ENCODE data around the gene HERPUD1.
"Not testable (repeated sequence)": the region's sequence is repeated elsewhere in the genome, so short reads cannot be mapped to it uniquely, and the experiment has no call there.

HERPUD1 gene

DNA sequence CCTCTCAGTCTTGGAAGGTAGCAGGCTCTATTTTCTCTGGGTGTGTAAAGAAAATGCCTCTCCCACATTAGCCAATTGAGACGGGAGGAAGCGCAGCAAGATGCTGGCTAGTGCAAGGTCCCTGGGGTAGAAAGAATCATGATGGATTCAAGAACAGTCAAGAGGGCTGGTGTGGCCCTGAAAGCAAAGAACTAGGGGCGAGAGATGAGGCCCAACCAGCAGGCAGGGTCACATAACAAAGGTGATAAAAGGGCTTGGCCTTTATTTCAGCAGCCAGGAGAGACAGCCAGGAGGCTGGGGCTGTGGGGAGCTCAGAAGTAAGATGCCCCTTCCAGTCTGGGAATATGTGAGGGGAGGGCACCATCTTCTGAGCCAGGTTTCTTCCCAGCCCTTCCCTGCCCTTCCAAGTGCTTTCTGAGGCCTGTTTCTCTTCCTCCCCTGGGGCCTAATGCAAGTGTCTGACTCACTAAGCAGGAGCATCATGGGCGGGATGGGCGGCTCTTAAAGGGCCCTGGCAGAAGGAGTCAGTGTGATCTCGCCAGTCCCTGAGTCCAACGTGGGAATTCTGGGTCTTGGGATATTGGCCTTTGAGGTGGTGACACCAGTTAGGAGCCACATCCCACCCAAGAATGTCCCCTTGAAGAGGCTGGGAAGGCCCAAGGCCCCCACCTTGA is 53.5 kb downstream of the HERPUD1 start:
- H3K36me3 Mint-ChIP-seq (ENCODE audit: low read depth): peaks cover 51% of the 10 kb centered on the region

GRCh38 chr16:56985962-56986360 is 54.0 kb downstream of the HERPUD1 start:
- Mint-ChIP-seq H3K9me3 (no peaks in the 10 kb centered on the region), H3K4me1 (ENCODE audit: low read depth) (peaks cover 63% of the 10 kb centered on the region), H3K27ac (peak overlapping the region; percentile 16), H3K36me3 (ENCODE audit: low read depth) (peaks cover 57% of the 10 kb centered on the region), H3K4me3 (no peak overlapping the region), H3K27me3 (ENCODE audit: low read depth) (no peaks in the 10 kb centered on the region)

More for the DNA sequence above, 53.5 kb downstream of the HERPUD1 start:
- H3K4me3 Mint-ChIP-seq: peak overlapping the region; percentile 12
- no peaks in the 10 kb centered on the region for H3K9me3 Mint-ChIP-seq
- peaks cover 63% of the 10 kb centered on the region for H3K4me1 Mint-ChIP-seq (ENCODE audit: low read depth)
- peak overlapping the region; percentile 16 for H3K27ac Mint-ChIP-seq
- H3K27me3 Mint-ChIP-seq (ENCODE audit: low read depth): no peaks in the 10 kb centered on the region

GRCh38 chr16:56986361-56986760 is 54.4 kb downstream of the HERPUD1 start:
- no peaks in the 10 kb centered on the region for H3K27me3 Mint-ChIP-seq (ENCODE audit: low read depth)
- peaks cover 61% of the 10 kb centered on the region for H3K4me1 Mint-ChIP-seq (ENCODE audit: low read depth)
- H3K4me3 Mint-ChIP-seq: peak overlapping the region; percentile 98
- peaks cover 56% of the 10 kb centered on the region for H3K36me3 Mint-ChIP-seq (ENCODE audit: low read depth)
- H3K27ac Mint-ChIP-seq: peak overlapping the region; percentile 83
- H3K9me3 Mint-ChIP-seq: no peaks in the 10 kb centered on the region

DNA sequence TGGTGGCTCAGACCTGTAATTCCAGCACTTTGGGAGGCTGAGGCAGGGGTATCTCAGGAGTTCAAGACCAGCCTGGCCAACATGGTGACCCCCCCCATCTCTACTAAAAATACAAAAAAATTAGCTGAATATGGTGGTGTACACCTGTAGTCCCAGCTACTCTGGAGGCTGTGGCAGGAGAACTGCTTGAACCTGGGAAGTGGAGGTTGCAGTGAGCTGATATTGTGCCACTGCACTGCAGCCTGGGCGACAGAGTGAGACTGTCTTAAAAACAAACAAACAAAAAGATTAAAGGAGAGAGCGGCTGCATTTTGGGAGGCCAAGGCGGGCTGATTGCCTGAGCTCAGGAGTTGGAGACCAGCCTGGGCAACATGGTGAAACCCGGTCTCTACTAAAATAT is 55.0 kb downstream of the HERPUD1 start:
- peak overlapping the region; percentile 98 for H3K4me3 Mint-ChIP-seq
- H3K9me3 Mint-ChIP-seq; H3K27me3 Mint-ChIP-seq (ENCODE audit: low read depth): not testable (repeated sequence)
- peak overlapping the region; percentile 83 for H3K27ac Mint-ChIP-seq
- peaks cover 55% of the 10 kb centered on the region for H3K36me3 Mint-ChIP-seq (ENCODE audit: low read depth)
- peaks cover 60% of the 10 kb centered on the region for H3K4me1 Mint-ChIP-seq (ENCODE audit: low read depth)

DNA sequence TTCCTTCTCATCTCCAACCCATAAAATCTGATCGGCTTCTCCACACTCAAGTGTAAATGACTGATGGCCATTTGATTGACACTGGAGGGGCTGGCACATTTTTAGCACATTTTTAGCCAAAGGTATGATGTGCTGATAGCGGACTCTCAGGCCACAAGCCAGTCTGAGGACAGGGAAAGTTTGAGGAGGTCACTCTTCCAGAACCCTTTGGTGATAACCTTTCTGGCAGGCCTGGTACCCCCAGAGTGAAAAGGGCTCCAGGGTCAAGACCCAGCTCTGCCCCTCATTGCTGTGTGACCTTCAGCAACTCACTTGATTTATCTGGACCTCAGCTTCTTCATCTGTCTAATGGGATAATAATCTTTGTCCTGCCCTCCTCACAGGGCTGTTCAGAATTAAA is 55.8 kb downstream of the HERPUD1 start:
- Mint-ChIP-seq H3K4me3 (peak overlapping the region; percentile 98), H3K36me3 (ENCODE audit: low read depth) (peaks cover 51% of the 10 kb centered on the region), H3K27me3 (ENCODE audit: low read depth) (no peaks in the 10 kb centered on the region), H3K4me1 (ENCODE audit: low read depth) (peaks cover 60% of the 10 kb centered on the region), H3K9me3 (no peaks in the 10 kb centered on the region), H3K27ac (peak overlapping the region; percentile 97)

- Mint-ChIP-seq H3K4me3 (peak overlapping the region; percentile 98), H3K27me3 (ENCODE audit: low read depth) (no peaks in the 10 kb centered on the region), H3K36me3 (ENCODE audit: low read depth) (peaks cover 52% of the 10 kb centered on the region), H3K9me3 (no peaks in the 10 kb centered on the region), H3K27ac (peak overlapping the region; percentile 97), H3K4me1 (ENCODE audit: low read depth) (peaks cover 64% of the 10 kb centered on the region)
Measured at GRCh38 chr16:56988161-56988947, 56.4 kb downstream of the HERPUD1 start.

GRCh38 chr16:56988948-56989945 is 57.3 kb downstream of the HERPUD1 start, which contains the start of gene NLRC5:
NLRC5 (plus strand) TSS chr16:56989557; CDS start chr16:57020713, 31,156 bp downstream.
- no peaks in the 10 kb centered on the region for H3K9me3 Mint-ChIP-seq
- peaks cover 57% of the 10 kb centered on the region for H3K36me3 Mint-ChIP-seq (ENCODE audit: low read depth)
- peaks cover 68% of the 10 kb centered on the region for H3K4me1 Mint-ChIP-seq (ENCODE audit: low read depth)
- no peaks in the 10 kb centered on the region for H3K27me3 Mint-ChIP-seq (ENCODE audit: low read depth)
- H3K27ac Mint-ChIP-seq: peak within 1 kb of the TSS; percentile 97
- H3K4me3 Mint-ChIP-seq: peak within 1 kb of the TSS; percentile 98

DNA sequence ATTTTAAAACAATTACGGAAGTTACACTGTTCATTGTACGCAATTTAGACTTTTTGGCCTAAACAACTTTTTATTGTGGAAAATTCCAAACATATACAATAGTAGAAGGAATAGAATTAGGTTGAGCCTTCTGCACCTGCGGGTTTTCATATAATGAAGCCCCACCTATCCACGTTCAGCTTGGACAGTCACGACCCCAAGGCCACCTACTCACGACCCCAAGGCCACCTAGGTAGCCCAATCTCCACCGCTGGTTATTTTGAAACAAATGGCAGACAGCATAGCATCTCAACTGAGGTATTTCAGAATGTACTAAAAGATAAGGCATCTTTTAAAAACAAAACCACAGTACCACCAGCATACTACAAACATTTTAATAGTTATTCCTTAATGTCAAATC is 58.0 kb downstream of the HERPUD1 start:
- Mint-ChIP-seq H3K27ac (peak overlapping the region; percentile 97), H3K4me1 (ENCODE audit: low read depth) (peaks cover 67% of the 10 kb centered on the region), H3K4me3 (peak overlapping the region; percentile 98), H3K9me3 (no peaks in the 10 kb centered on the region), H3K27me3 (ENCODE audit: low read depth) (no peaks in the 10 kb centered on the region), H3K36me3 (ENCODE audit: low read depth) (peaks cover 56% of the 10 kb centered on the region)

GRCh38 chr16:56990407-56991286 is 58.7 kb downstream of the HERPUD1 start:
- Mint-ChIP-seq H3K4me1 (ENCODE audit: low read depth) (peaks cover 64% of the 10 kb centered on the region), H3K4me3 (peak overlapping the region; percentile 98), H3K36me3 (ENCODE audit: low read depth) (peaks cover 58% of the 10 kb centered on the region), H3K27me3 (ENCODE audit: low read depth) (no peaks in the 10 kb centered on the region), H3K9me3 (no peaks in the 10 kb centered on the region), H3K27ac (peak overlapping the region; percentile 97)

GRCh38 chr16:56992431-56992830 is 60.5 kb downstream of the HERPUD1 start:
- H3K36me3 Mint-ChIP-seq (ENCODE audit: low read depth): peaks cover 66% of the 10 kb centered on the region
- H3K9me3 Mint-ChIP-seq; H3K27me3 Mint-ChIP-seq (ENCODE audit: low read depth): not testable (repeated sequence)
- H3K4me1 Mint-ChIP-seq (ENCODE audit: low read depth): peaks cover 63% of the 10 kb centered on the region
- peak overlapping the region; percentile 55 for H3K27ac Mint-ChIP-seq
- H3K4me3 Mint-ChIP-seq: peak overlapping the region; percentile 32

- Mint-ChIP-seq H3K9me3 (no peaks in the 10 kb centered on the region), H3K27me3 (ENCODE audit: low read depth) (no peaks in the 10 kb centered on the region), H3K4me1 (ENCODE audit: low read depth) (peaks cover 62% of the 10 kb centered on the region), H3K4me3 (peak overlapping the region; percentile 70), H3K27ac (peak overlapping the region; percentile 69), H3K36me3 (ENCODE audit: low read depth) (peaks cover 62% of the 10 kb centered on the region)
Measured at GRCh38 chr16:56993204-56993603, 61.3 kb downstream of the HERPUD1 start.

- Mint-ChIP-seq H3K36me3 (ENCODE audit: low read depth) (peaks cover 60% of the 10 kb centered on the region), H3K9me3 (no peaks in the 10 kb centered on the region), H3K4me1 (ENCODE audit: low read depth) (peaks cover 70% of the 10 kb centered on the region), H3K27ac (peak overlapping the region; percentile 87), H3K4me3 (peak overlapping the region; percentile 70), H3K27me3 (ENCODE audit: low read depth) (no peaks in the 10 kb centered on the region)
Measured at GRCh38 chr16:56994311-56994710, 62.4 kb downstream of the HERPUD1 start.
